GM18867 (cell line): ENCODE measurements around the gene CERCAM.

Source experiments
- ATAC-seq: cut with Tn5 transposase; IDR thresholded peaks from one replicate; pipeline ENCODE4 v1.9.1; 2021; ENCODE audit warnings: mild to moderate bottlenecking, moderate library complexity; ENCODE audit not compliant: unreplicated experiment

Gene CERCAM

GRCh38 chr9:128420651-128421481 lies at the start of gene CERCAM:
Gene CERCAM, plus strand, starts transcription at chr9:128420857. Its CDS starts 21 bp downstream, at chr9:128420878.
- ATAC-seq = peak; percentile 72

- no peak for ATAC-seq
Measured at GRCh38 chr9:128371630-128372117, 49.0 kb upstream of the CERCAM start.

- no peak for ATAC-seq
Measured at GRCh38 chr9:128372188-128372641, 48.4 kb upstream of the CERCAM start.

GRCh38 chr9:128372784-128373183 lies 47.9 kb upstream of the CERCAM start:
- no peak for ATAC-seq

GRCh38 chr9:128374221-128374675 lies 46.4 kb upstream of the CERCAM start:
- no peak for ATAC-seq

- ATAC-seq = no peak
Measured at GRCh38 chr9:128375865-128376264, 44.8 kb upstream of the CERCAM start.

GRCh38 chr9:128382261-128382660 lies 38.4 kb upstream of the CERCAM start:
- ATAC-seq = no peak

GRCh38 chr9:128383007-128383753 lies 37.5 kb upstream of the CERCAM start:
- ATAC-seq = no peak

- ATAC-seq = no peak
Measured at GRCh38 chr9:128383791-128384190, 36.9 kb upstream of the CERCAM start.

GRCh38 chr9:128384801-128385495 lies 35.7 kb upstream of the CERCAM start:
- ATAC-seq = no peak

GRCh38 chr9:128385496-128386460 lies 34.9 kb upstream of the CERCAM start:
- no peak for ATAC-seq

GRCh38 chr9:128388150-128388549 lies 32.5 kb upstream of the CERCAM start:
- ATAC-seq = no peak

- ATAC-seq = no peak
Measured at GRCh38 chr9:128389395-128390149, 31.1 kb upstream of the CERCAM start.

GRCh38 chr9:128390150-128390812 lies 30.4 kb upstream of the CERCAM start:
- no peak for ATAC-seq

GRCh38 chr9:128390813-128391711 lies 29.6 kb upstream of the CERCAM start:
- ATAC-seq = no peak

GRCh38 chr9:128391956-128392301 lies 28.7 kb upstream of the CERCAM start:
- ATAC-seq = no peak

GRCh38 chr9:128392302-128393144 lies 28.1 kb upstream of the CERCAM start:
- ATAC-seq = no peak
